ENCODE data around the gene NTN4.
A peak's percentile ranks its signal among the peaks of the same experiment; 100 is the strongest.
"Not testable (repeated sequence)": the region's sequence is repeated elsewhere in the genome, so short reads cannot be mapped to it uniquely, and the experiment has no call there.

Gene NTN4

GRCh38 chr12:95790033-95790916 is at the start of gene NTN4:
NTN4 (minus strand) TSS chr12:95790764; CDS start chr12:95790309, 455 bp downstream.
- peak; percentile 9 for DNase-seq

- no peak for DNase-seq
These were observed 47.6 kb upstream of the NTN4 start for GRCh38 chr12:95838125-95838524.

GRCh38 chr12:95837240-95838038 is 46.9 kb upstream of the NTN4 start:
- DNase-seq = no peak

GRCh38 chr12:95836630-95837239 is 46.2 kb upstream of the NTN4 start:
- DNase-seq = peak; percentile 42

GRCh38 chr12:95836185-95836609 is 45.6 kb upstream of the NTN4 start:
- peak; percentile 80 for DNase-seq

GRCh38 chr12:95834572-95834971 is 44.0 kb upstream of the NTN4 start:
- no peak for DNase-seq

- no peak for DNase-seq
These were observed 39.9 kb upstream of the NTN4 start for GRCh38 chr12:95830335-95831089.

GRCh38 chr12:95829395-95829794 is 38.8 kb upstream of the NTN4 start:
- DNase-seq = no peak

GRCh38 chr12:95820096-95820703 is 29.6 kb upstream of the NTN4 start:
- DNase-seq = no peak

- no peak for DNase-seq
These were observed 25.2 kb upstream of the NTN4 start for GRCh38 chr12:95815632-95816212.

GRCh38 chr12:95812155-95812554 is 21.6 kb upstream of the NTN4 start:
- not testable (repeated sequence) for DNase-seq

- DNase-seq = no peak
These were observed 19.8 kb upstream of the NTN4 start for GRCh38 chr12:95810411-95810810.

GRCh38 chr12:95809000-95809680 is 18.6 kb upstream of the NTN4 start:
- no peak for DNase-seq

- no peak for DNase-seq
These were observed 17.6 kb upstream of the NTN4 start for GRCh38 chr12:95808146-95808545.

- no peak for DNase-seq
These were observed 15.5 kb upstream of the NTN4 start for GRCh38 chr12:95805864-95806671.

- no peak for DNase-seq
These were observed 13.7 kb upstream of the NTN4 start for GRCh38 chr12:95804291-95804690.

- DNase-seq = no peak
These were observed 13.3 kb upstream of the NTN4 start for GRCh38 chr12:95803817-95804216.

- DNase-seq = no peak
These were observed 12.1 kb upstream of the NTN4 start for GRCh38 chr12:95802482-95803270.

GRCh38 chr12:95796982-95797289 is 6.4 kb upstream of the NTN4 start:
- DNase-seq = no peak
